Neutrophil (primary cell): ENCODE measurements around the gene PELI1.

Source experiments
- H3K27ac ChIP-seq: fragments of 200-600 bp; sonication (generic); 2 replicates; pipeline ENCODE4 v1.5.1; 2016; ENCODE audit warnings: mild to moderate bottlenecking, moderate library complexity
- H3K27me3 ChIP-seq: fragments of 200-600 bp; sonication (generic); 2 replicates; pipeline ENCODE4 v1.6.0; 2016; ENCODE audit warnings: mild to moderate bottlenecking
- H3K36me3 ChIP-seq: fragments of 200-600 bp; sonication (generic); 2 replicates; pipeline ENCODE4 v1.5.1; 2017
- H3K4me1 ChIP-seq, 2 experiments: fragments of 200-600 bp in 1 of 2; sonication (generic) in 1 of 2; 1 replicate in 1 of 2; 2 replicates in 1 of 2; pipeline versions ENCODE4 v1.5.1 to v1.6.1; 2013 to 2016; ENCODE audit warnings: low read depth in 1 of 2, low read length in 1 of 2, mild to moderate bottlenecking in 1 of 2, moderate library complexity in 1 of 2; ENCODE audit not compliant: control insufficient read depth in 1 of 2, insufficient read depth in 1 of 2
- H3K4me3 ChIP-seq, 2 experiments: fragments of 200-600 bp in 1 of 2; sonication (generic) in 1 of 2; 1 replicate in 1 of 2; 2 replicates in 1 of 2; pipeline ENCODE4 v1.5.1; 2013 to 2016; ENCODE audit warnings: low read depth in 1 of 2, low read length in 1 of 2, mild to moderate bottlenecking in 1 of 2, moderate library complexity in 1 of 2
- H3K9me3 ChIP-seq: fragments of 200-600 bp; sonication (generic); 2 replicates; pipeline ENCODE4 v1.5.1; 2016
- CTCF ChIP-seq: fragments of 200-600 bp; sonication (generic); IDR thresholded peaks from 2 replicates; pipeline ENCODE4 v1.5.1; 2016; ENCODE audit warnings: antibody characterized with exemption

PELI1 gene

DNA sequence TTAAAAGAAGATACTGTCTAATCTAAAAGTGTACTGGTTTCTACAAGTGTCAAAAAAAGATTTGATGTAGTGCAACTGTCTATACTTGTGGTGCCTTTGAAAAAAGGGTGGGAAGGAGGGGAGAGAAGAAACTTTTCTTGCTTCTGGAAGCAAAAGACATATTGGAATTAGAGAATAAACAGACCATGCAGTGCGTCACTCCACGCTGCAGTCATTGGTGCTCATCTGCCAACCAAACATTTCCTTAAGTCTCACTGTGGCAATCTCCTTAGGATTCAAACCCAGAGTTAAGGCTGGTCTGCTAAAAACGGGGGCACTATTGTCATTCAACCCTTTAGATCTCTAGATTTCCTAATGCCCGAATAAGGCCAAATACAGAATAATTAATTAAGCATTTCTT is 50.9 kb downstream of the PELI1 start:
- Histone ChIP-seq H3K27me3 (no peaks in the 10 kb centered on the region), H3K27ac (no peak overlapping the region), H3K9me3 (peaks cover 4% of the 10 kb centered on the region), H3K4me1 (no peaks in the 10 kb centered on the region), H3K4me3 (no peak overlapping the region), H3K36me3 (peaks cover 88% of the 10 kb centered on the region)
- TF ChIP-seq CTCF, result no peak

- Histone ChIP-seq H3K36me3 (peaks cover 80% of the 10 kb centered on the region), H3K4me3 (no peak overlapping the region), H3K27ac (peak overlapping the region; percentile 30), H3K4me1 (no peaks in the 10 kb centered on the region), H3K9me3 (peaks cover 4% of the 10 kb centered on the region), H3K27me3 (no peaks in the 10 kb centered on the region)
- TF ChIP-seq CTCF, result no peak
Measured at GRCh38 chr2:64092502-64092901, 51.7 kb downstream of the PELI1 start.

DNA sequence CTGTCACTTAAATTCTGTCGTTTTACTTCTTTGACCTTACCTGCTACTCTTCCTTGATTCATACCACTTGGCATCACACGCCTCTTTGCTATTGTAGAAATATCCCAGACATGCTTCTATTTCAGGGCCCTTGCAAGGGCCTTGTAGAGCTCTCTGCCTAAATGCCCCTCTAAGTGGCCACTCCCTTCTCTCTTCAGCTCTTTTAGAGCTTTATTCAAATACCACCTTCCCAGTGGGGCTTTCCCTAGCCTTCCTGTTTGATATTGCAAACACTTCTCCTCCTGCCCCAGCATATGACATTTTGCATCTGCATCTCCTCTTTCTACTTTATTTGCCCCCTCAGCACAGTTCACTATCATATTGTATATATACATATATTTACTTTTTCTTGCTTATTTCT is 54.0 kb downstream of the PELI1 start:
- no peak for TF ChIP-seq CTCF
- H3K4me1 ChIP-seq, result no peaks in the 10 kb centered on the region
- no peaks in the 10 kb centered on the region for H3K27me3 ChIP-seq
- H3K4me3 ChIP-seq, result no peak overlapping the region
- peak overlapping the region; percentile 32 for H3K27ac ChIP-seq
- H3K9me3 ChIP-seq, result peaks cover under 1% of the 10 kb centered on the region
- H3K36me3 ChIP-seq, result peaks cover 57% of the 10 kb centered on the region

GRCh38 chr2:64086347-64087082 is 57.7 kb downstream of the PELI1 start:
- H3K27ac ChIP-seq, result no peak overlapping the region
- no peaks in the 10 kb centered on the region for H3K9me3 ChIP-seq
- H3K36me3 ChIP-seq, result peaks cover 20% of the 10 kb centered on the region
- H3K4me1 ChIP-seq, result no peaks in the 10 kb centered on the region
- H3K4me3 ChIP-seq, result no peak overlapping the region
- H3K27me3 ChIP-seq, result no peaks in the 10 kb centered on the region
- TF ChIP-seq CTCF, result no peak

DNA sequence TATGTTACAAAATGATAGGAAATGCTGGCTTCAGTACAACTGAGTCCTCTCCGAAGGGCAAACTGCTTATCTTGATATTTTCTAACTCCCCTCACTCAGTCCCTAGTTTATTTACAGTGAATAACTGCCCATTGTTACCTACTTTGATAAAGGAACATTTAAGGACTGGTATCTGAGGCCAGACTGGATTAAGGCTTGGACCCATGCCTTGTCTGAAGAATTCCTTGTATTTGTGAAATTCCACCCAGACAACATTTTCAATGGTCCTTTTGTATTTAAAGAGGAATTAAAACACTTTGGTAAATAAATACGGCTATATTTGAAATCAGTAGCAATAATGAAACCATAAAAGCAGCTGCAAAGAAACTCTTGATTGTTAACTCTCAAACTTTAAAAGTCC is 58.3 kb downstream of the PELI1 start:
- no peak overlapping the region for H3K4me3 ChIP-seq
- peaks cover 14% of the 10 kb centered on the region for H3K36me3 ChIP-seq
- H3K27ac ChIP-seq, result no peak overlapping the region
- H3K4me1 ChIP-seq, result no peaks in the 10 kb centered on the region
- H3K9me3 ChIP-seq, result no peaks in the 10 kb centered on the region
- TF ChIP-seq CTCF, result no peak
- H3K27me3 ChIP-seq, result no peaks in the 10 kb centered on the region
